ENCODE measurements around the gene UGT1A1.

UGT1A1 gene

DNA sequence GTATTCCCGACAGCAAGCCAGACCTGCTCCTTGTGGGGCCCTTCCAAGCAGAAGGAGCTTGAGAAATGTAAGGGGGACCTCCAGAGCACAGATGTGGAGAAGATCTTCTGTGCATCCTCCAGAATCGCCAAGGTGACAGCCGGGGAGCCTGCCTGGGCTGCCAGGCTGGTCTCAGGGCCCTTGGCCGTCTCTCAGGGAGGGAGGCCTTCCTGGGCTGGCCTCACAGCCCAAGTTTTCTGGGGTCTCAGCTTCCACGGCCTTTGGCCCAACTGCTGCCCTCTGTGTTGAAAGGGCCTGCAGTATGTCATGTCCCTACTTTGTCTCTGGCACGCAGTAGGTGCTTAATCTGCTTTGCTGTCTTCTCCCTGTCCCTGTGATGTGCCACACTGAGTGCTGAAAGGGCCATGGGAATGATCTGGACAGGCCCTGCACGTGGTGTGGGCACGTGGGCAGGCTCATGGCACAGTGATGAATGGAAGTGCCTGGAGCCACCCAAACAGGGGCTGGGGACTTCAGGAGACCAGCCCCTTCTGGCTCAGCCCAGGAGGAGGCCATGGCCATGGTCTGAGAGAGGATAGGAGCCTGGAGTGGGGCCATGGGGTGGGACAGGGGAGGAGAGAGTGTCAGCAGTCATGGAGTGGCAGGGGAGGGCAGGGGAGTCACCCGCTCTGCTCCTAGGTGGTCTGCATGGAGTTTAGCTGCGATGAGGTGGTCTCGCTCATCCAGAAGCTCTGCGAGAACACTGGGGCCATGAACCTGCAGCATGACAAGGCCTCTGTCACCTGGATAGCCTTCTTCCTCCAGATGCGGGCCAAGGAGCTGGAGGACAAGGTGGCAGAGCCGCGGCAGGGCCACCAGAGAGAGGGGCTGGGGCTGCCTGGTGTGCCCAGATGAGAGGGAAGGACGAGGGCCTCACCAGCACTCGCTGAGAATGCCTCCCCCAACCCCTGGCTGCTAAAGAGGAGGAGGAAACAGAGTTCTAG lies 58.9 kb downstream of the UGT1A1 start:
- DNase-seq, result no peak

DNA sequence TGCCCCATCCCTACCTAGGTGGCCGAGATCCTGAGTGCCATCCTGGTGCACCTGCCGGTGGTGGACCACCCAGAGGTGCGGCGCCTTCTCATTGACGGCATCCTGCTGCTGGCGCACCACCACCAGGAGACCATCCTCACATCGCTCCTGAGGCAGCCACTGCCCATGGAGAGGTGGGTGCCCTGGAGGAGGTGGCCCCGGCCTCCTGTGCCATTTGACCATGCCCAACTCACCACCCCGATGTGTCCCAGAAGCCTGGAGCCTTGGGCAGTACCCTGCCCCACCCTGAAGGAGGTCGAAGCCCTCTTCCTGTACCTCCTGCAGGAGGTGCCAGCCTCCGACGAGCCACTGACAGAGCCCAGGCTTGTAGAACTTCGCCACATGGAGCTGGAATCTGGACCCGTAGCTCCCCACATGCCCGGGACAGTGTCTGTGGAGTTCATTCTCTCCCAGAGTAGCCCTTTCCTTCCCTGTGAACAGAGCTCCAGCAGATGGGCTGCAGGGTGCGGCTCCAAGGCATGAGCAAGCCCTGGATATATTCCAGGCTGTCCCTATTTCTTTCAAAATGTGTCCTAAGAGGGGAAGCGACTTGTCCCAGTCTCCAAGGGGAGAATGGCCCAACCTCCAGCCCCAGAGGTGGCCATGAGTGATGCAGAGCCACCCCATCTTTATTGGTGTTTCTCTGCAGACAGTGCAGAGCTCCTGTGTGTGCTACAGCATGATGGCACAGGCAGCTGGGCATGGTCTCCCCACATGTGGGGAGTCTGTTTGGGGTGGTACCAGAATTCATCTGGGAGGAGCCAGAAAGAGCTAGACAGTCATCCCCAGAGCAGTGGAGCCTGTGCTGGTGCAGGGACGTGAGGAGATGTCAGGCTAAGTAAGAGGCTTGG lies 60.1 kb downstream of the UGT1A1 start:
- DNase-seq, result no peak

DNA sequence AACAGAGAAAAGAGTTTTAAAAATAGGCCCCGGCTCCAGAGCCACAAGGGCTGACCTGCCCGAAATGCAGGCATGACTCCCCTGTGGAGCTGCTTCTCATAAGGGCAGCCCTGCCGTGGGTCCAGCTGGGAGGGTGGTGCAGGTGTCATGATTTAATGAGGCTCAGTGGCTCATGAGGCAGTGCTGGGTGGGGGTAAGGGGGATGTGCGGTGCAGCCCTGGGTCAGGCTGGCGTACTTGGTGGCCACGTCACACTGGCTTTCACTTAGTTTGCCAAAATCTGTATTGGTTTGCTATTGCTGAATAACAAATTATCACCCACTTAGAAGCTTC lies 60.7 kb downstream of the UGT1A1 start:
- DNase-seq, result no peak

DNA sequence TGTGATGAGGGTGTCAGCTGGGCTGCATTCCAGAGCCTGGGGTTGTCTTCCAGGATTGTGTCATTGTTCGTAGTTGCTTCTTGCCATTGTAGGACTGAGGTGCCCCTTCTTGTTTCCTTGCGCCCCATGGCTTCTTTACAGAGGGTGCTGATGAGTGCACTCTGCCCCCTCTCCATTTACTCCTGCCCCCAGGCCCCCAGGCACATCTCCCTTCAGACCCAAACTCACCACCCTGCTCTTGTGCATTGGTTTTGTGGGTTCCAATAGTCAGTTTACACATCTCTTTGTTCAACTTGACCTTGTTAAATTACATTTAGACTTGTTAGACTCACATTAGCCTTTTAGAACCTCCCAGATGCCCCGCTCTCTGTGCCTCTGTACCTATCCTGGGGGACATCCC lies 61.1 kb downstream of the UGT1A1 start:
- DNase-seq, result no peak

DNA sequence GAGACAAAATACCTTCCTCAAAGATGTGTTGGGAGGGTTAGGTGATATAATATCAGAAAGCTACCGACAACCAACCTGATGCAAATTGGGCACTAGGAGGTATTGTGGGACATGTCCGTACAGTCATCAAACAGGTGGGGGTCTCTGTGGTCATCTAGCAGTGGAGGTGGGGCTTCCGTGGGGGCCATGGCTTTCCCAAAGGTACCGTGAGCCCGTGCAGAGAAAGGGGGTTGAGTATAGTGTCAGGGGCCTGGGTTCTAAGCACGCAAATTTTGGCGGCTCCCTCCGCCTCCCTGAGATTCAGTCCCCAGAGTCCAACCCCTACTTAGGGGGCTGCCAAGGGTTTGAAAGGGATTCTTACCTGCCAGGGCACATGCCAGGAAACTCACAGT lies 61.6 kb downstream of the UGT1A1 start:
- no peak for DNase-seq

DNA sequence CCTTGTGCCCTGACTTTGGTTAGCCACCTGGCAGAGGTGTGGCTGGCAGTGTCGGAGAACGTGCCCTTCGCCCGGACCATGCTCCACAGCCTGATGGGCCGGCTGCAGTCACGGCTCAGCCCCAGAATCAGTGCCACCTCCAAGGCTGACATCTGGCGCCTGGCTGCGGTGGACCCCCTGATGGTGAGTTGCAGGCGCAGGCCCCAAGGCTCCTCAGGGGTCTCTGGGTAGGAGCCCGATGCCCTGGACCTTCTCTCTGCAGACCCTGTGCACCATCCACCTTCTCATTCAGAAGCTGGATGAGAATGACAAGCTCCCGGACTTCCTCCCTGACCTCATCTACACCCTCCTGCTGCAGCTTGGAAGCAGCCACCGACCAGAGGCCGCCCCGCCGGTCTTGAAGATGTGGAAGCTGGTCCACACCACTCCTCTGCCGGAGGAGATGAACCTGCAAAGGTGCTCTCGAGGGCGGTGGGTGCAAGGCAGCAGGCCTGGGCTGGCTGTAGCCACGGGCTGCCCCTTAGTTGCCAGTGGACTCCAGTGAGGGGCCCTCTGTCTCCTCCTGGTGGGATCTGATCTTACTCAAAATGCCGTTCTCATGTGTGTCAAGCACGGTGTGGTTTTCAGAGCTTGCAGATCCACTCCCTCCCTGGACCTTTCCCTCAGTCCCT lies 62.2 kb downstream of the UGT1A1 start:
- DNase-seq, result no peak
